IMR-90 (cell line): ENCODE data around the gene TMEM97. TPM values are rescaled to one million over a fixed set of nuclear protein-coding genes. Genes with fewer than 3 reads are reported as not detected.

ENCODE experiments used
- ATAC-seq: fragments of 200-7000 bp; cut with Tn5 transposase; 2 replicates; pipeline ENCODE4 v1.9.1; 2020; ENCODE audit warnings: low read depth, mild to moderate bottlenecking, moderate library complexity
- BruUV-seq: library from RNA; stranded (reverse); fragments of 400-500 nt; replicated peaks from 2 replicates; lab custom pipeline; 2021; lab: Mats Ljungman, UMichigan
- CTCF ChIA-PET: fragments of 300-600 bp; formaldehyde crosslinking; extraction: SDS; loops from one replicate; lab custom pipeline; 2021; ENCODE audit warnings: antibody characterized with exemption; lab: Yijun Ruan, JAX
- POLR2A ChIA-PET: fragments of 300-600 bp; sonication (Branson Sonifier 250); formaldehyde crosslinking; loops from one replicate; lab custom pipeline; 2022; ENCODE audit warnings: antibody characterized with exemption; ENCODE audit not compliant: unreplicated experiment; lab: Charles Lee
- DNase-seq: peaks from one replicate; pipeline ENCODE4 v3.0.0; 2013
- H2AFZ ChIP-seq: replicated peaks from 2 replicates; pipeline ENCODE3; 2013; ENCODE audit warnings: low read length, mild to moderate bottlenecking; ENCODE audit not compliant: poor library complexity
- H2AK5ac ChIP-seq: 2 replicates; pipeline ENCODE4 v1.6.1; 2013; ENCODE audit warnings: low read depth, low read length, inconsistent platforms
- H2AK9ac ChIP-seq: replicated peaks from 2 replicates; pipeline ENCODE3; 2013; ENCODE audit warnings: mild to moderate bottlenecking, low read depth, low read length, moderate library complexity; ENCODE audit not compliant: poor library complexity
- H2BK120ac ChIP-seq: 2 replicates; pipeline ENCODE4 v1.6.1; 2013; ENCODE audit warnings: low read depth, low read length, inconsistent platforms
- H2BK15ac ChIP-seq: 3 replicates; pipeline ENCODE4 v1.6.1; 2013; ENCODE audit warnings: low read depth, low read length, inconsistent platforms
- H2BK20ac ChIP-seq: 2 replicates; pipeline ENCODE4 v1.6.1; 2013; ENCODE audit warnings: low read depth, mild to moderate bottlenecking, inconsistent platforms, low read length, moderate library complexity
- H2BK5ac ChIP-seq: 2 replicates; pipeline ENCODE4 v1.6.1; 2013; ENCODE audit warnings: mild to moderate bottlenecking, low read depth, low read length, inconsistent platforms; ENCODE audit not compliant: poor library complexity, severe bottlenecking
- H3K14ac ChIP-seq: replicated peaks from 2 replicates; pipeline ENCODE4 v1.6.1; 2013; ENCODE audit warnings: low read depth, low read length, inconsistent platforms
- H3K18ac ChIP-seq: 2 replicates; pipeline ENCODE4 v1.6.1; 2013; ENCODE audit warnings: low read depth, low read length, control low read depth
- H3K23ac ChIP-seq: 2 replicates; pipeline ENCODE4 v1.6.1; 2013; ENCODE audit warnings: low read depth, low read length, inconsistent platforms
- H3K27ac ChIP-seq: 2 replicates; pipeline ENCODE4 v1.5.1; 2013; ENCODE audit warnings: mild to moderate bottlenecking, control low read depth, low read length; ENCODE audit not compliant: insufficient read depth
- H3K27me3 ChIP-seq: 2 replicates; pipeline ENCODE4 v1.6.1; 2013; ENCODE audit warnings: low read length; ENCODE audit not compliant: control insufficient read depth, insufficient read depth
- H3K36me3 ChIP-seq: 2 replicates; pipeline ENCODE4 v1.6.1; 2013; ENCODE audit warnings: low read length, mixed read lengths; ENCODE audit not compliant: control insufficient read depth, insufficient read depth
- H3K4ac ChIP-seq: 2 replicates; pipeline ENCODE4 v1.6.1; 2013; ENCODE audit warnings: low read depth, low read length, inconsistent platforms
- H3K4me1 ChIP-seq: 2 replicates; pipeline ENCODE4 v1.6.1; 2013; ENCODE audit warnings: low read length, mixed read lengths; ENCODE audit not compliant: control insufficient read depth, insufficient read depth
- H3K4me2 ChIP-seq: 2 replicates; pipeline ENCODE4 v1.6.1; 2013; ENCODE audit warnings: low read depth, mild to moderate bottlenecking, control low read depth, low read length, moderate library complexity
- H3K4me3 ChIP-seq: 2 replicates; pipeline ENCODE4 v1.5.1; 2013; ENCODE audit warnings: low read depth, mild to moderate bottlenecking, control low read depth, low read length, moderate library complexity; ENCODE audit not compliant: insufficient read depth
- H3K56ac ChIP-seq: 2 replicates; pipeline ENCODE4 v1.6.1; 2013; ENCODE audit warnings: low read length, inconsistent platforms; ENCODE audit not compliant: insufficient read depth; ENCODE audit errors: extremely low read depth
- H3K79me1 ChIP-seq, 2 experiments: 2 replicates each; pipeline ENCODE4 v1.6.1; 2013; ENCODE audit warnings: low read length in 2 of 2, inconsistent platforms in 1 of 2, low read depth in 1 of 2
- H3K9ac ChIP-seq: 2 replicates; pipeline ENCODE4 v1.6.1; 2013; ENCODE audit warnings: low read depth, low read length, control low read depth
- H3K9me1 ChIP-seq: 2 replicates; pipeline ENCODE4 v1.6.1; 2013; ENCODE audit warnings: low read length, inconsistent platforms; ENCODE audit not compliant: insufficient read depth
- H3K9me3 ChIP-seq: 2 replicates; pipeline ENCODE4 v1.6.1; 2013; ENCODE audit warnings: low read length; ENCODE audit not compliant: control insufficient read depth, insufficient read depth
- H4K20me1 ChIP-seq: 2 replicates; pipeline ENCODE4 v1.6.1; 2013; ENCODE audit warnings: low read length, inconsistent platforms; ENCODE audit not compliant: insufficient read depth
- H4K5ac ChIP-seq: 2 replicates; pipeline ENCODE4 v1.6.1; 2013; ENCODE audit warnings: mild to moderate bottlenecking, low read depth, low read length, control low read depth
- H4K8ac ChIP-seq, 2 experiments: 2 replicates each; pipeline ENCODE4 v1.6.1; 2013; ENCODE audit warnings: low read depth in 2 of 2, low read length in 2 of 2, control low read depth in 1 of 2, inconsistent platforms in 1 of 2
- H4K91ac ChIP-seq: 2 replicates; pipeline ENCODE4 v1.6.1; 2013; ENCODE audit warnings: low read depth, low read length, inconsistent platforms; ENCODE audit not compliant: insufficient read depth
- BHLHE40 ChIP-seq: fragments of 150-350 bp; IDR thresholded peaks from 2 replicates; pipeline ENCODE4 v1.6.1; 2016; ENCODE audit warnings: mild to moderate bottlenecking, low read depth, low read length
- CEBPB ChIP-seq: IDR thresholded peaks from 2 replicates; pipeline ENCODE4 v1.6.1; 2012; ENCODE audit warnings: low read depth, low read length, improper control_type of control experiment
- CHD1 ChIP-seq: IDR thresholded peaks from 2 replicates; pipeline ENCODE4 v1.6.1; 2012; ENCODE audit warnings: low read depth, low read length, improper control_type of control experiment
- CTCF ChIP-seq: conservative IDR thresholded peaks from 2 replicates; pipeline ENCODE4 v1.5.1; 2012; ENCODE audit warnings: mild to moderate bottlenecking, low read depth, low read length, improper control_type of control experiment
- ELK1 ChIP-seq: fragments of 150-350 bp; IDR thresholded peaks from 2 replicates; pipeline ENCODE4 v1.6.1; 2016; ENCODE audit warnings: low read depth, mild to moderate bottlenecking, low read length, moderate library complexity, borderline replicate concordance
- FOS ChIP-seq: fragments of 150-350 bp; IDR thresholded peaks from 2 replicates; pipeline ENCODE4 v1.6.1; 2016; ENCODE audit warnings: low read depth, low read length
- MAFK ChIP-seq: IDR thresholded peaks from 2 replicates; pipeline ENCODE4 v1.6.1; 2012; ENCODE audit warnings: low read depth, low read length, improper control_type of control experiment
- MAZ ChIP-seq: IDR thresholded peaks from 2 replicates; pipeline ENCODE4 v1.6.1; 2012; ENCODE audit warnings: low read depth, mild to moderate bottlenecking, low read length, improper control_type of control experiment, moderate library complexity, borderline replicate concordance
- MXI1 ChIP-seq: IDR thresholded peaks from 2 replicates; pipeline ENCODE4 v1.6.1; 2012; ENCODE audit warnings: low read depth, mild to moderate bottlenecking, low read length, moderate library complexity, borderline replicate concordance
- NFE2L2 ChIP-seq: fragments of 150-350 bp; IDR thresholded peaks from 2 replicates; pipeline ENCODE4 v1.6.1; 2016; ENCODE audit warnings: low read depth, mild to moderate bottlenecking, low read length
- POLR2A ChIP-seq: IDR thresholded peaks from 2 replicates; pipeline ENCODE4 v1.6.1; 2012; ENCODE audit warnings: mild to moderate bottlenecking, low read depth, low read length
- RAD21 ChIP-seq: IDR thresholded peaks from 2 replicates; pipeline ENCODE4 v1.6.1; 2012; ENCODE audit warnings: low read length, improper control_type of control experiment
- RCOR1 ChIP-seq: IDR thresholded peaks from 2 replicates; pipeline ENCODE4 v1.6.1; 2012; ENCODE audit warnings: mild to moderate bottlenecking, low read length, improper control_type of control experiment; ENCODE audit not compliant: insufficient replicate concordance
- RFX5 ChIP-seq: IDR thresholded peaks from 2 replicates; pipeline ENCODE4 v1.8.0; 2012; ENCODE audit warnings: low read depth, mild to moderate bottlenecking, low read length, moderate library complexity
- SMC3 ChIP-seq: fragments of 150-350 bp; IDR thresholded peaks from 2 replicates; pipeline ENCODE4 v1.6.1; 2016; ENCODE audit warnings: low read depth, mild to moderate bottlenecking, antibody characterized with exemption, low read length, moderate library complexity
- USF2 ChIP-seq: fragments of 150-350 bp; IDR thresholded peaks from 2 replicates; pipeline ENCODE4 v1.6.1; 2017; ENCODE audit warnings: mild to moderate bottlenecking, antibody characterized with exemption, low read length, low read depth
- WGBS, 2 experiments: methylation state at CpG; one replicate each; pipeline versions ENCODE4 v1.1.5 to v1.1.7; 2013; ENCODE audit warnings: missing lambda C conversion rate in 2 of 2; ENCODE audit not compliant: insufficient read length in 1 of 2; ENCODE audit errors: extremely low coverage in 2 of 2; 5-methylcytosine and 5-hydroxymethylcytosine counted together
- dilution Hi-C: fragments of 300-500 bp; cut with HindIII; formaldehyde crosslinking; loops from one replicate; pipeline ENCODE4 v1.14.3; 2018; ENCODE audit warnings: low sequenced_read_pairs; ENCODE audit not compliant: unreplicated experiment
- in situ Hi-C: fragments of 300-500 bp; cut with MboI; formaldehyde crosslinking; loops from 3 replicates; pipeline ENCODE4 v1.14.3; 2019; ENCODE audit warnings: low sequenced_read_pairs, inconsistent platforms, mixed read lengths
- intact Hi-C: fragments of 100-400 bp; cut with micrococcal nuclease; formaldehyde crosslinking; loops from 2 replicates; pipeline ENCODE4 v1.10.0; 2022
- polyA plus RNA-seq, 3 experiments: library from polyadenylated mRNA; depleted of rRNA; stranded (reverse); fragments of >200 nt; gene quantifications; 2 replicates each; pipeline ENCODE4 v1.2.3, GENCODE V29; 2012; ENCODE audit warnings: low replicate concordance in 1 of 3
- total RNA-seq: library from RNA; depleted of rRNA; stranded (reverse); fragments of >200 nt; gene quantifications from 2 replicates; pipeline ENCODE4 v1.2.3, GENCODE V29; 2012

The TMEM97 gene
- total and polyA plus RNA-seq, 2 of the 4 experiments (the other 2 are of a cell fraction), result 12.3 to 21.3 TPM

DNA sequence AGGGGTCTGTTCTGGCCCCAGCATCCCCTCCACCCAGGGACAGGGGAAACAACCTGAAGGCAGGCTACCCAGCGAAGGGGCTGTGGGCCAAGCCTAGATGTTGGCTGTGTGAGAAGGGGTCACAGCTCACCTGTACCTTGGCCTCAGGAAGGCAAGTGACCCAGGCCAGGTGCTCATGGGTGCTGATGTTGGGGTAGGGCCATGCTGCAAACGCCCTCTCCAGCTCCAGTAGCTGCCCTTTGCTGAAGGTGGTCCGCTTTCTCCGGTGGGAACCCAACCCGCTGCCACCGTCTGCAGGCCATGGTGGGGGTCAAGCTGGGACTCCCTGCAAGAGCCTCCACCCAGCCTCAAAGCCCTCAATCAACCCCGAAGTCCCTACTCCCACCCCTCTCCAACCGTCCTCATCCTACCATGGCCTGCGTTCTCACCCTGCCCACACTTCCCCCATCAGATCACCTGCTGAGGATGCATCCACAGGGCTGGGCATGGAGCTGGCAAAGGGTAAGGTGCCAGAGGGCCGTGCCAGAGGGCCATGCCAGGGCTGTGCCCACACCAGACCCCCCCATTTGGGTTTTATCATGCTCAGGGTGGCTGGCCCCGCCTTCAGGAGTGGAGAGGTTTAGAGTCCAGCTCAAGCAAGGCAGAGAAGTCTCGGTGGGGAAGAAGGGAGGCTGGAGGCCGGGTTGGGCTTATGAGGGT lies 45.8 kb downstream of the TMEM97 start, which contains the start of gene SEBOX:
TSS of gene SEBOX (minus strand) at position 535 of the 699 bp plus-strand sequence. CDS start at position 487, 48 bp downstream.
- Histone ChIP-seq H4K5ac (no peak within 1 kb of the TSS), H4K8ac (no peak within 1 kb of the TSS), H3K4me1 (peaks cover 1% of the 10 kb centered on the region; the same call in 1 of the 2 replicates), H3K9ac (no peak within 1 kb of the TSS), H2AK9ac (no peak within 1 kb of the TSS), H2AK5ac (no peak within 1 kb of the TSS), H2BK20ac (no peak within 1 kb of the TSS), H3K27me3 (no peaks in the 10 kb centered on the region), H3K4me2 (no peak within 1 kb of the TSS), H3K27ac (no peak within 1 kb of the TSS), H3K9me3 (no peaks in the 10 kb centered on the region), H4K91ac (no peak within 1 kb of the TSS), H3K18ac (no peak within 1 kb of the TSS), H3K56ac (no peak within 1 kb of the TSS), H2AFZ (no peak within 1 kb of the TSS), H3K9me1 (peaks cover 2% of the 10 kb centered on the region; the same call in 1 of the 2 replicates), H2BK5ac (no peak within 1 kb of the TSS), H3K4me3 (no peak within 1 kb of the TSS), H2BK120ac (no peak within 1 kb of the TSS), H3K23ac (no peak within 1 kb of the TSS), H4K20me1 (no peaks in the 10 kb centered on the region; the same call in 1 of the 2 replicates), H3K4ac (no peak within 1 kb of the TSS), H3K36me3 (peaks cover 23% of the 10 kb centered on the region), H3K14ac (no peak within 1 kb of the TSS), H2BK15ac (no peak within 1 kb of the TSS), H3K79me1 (no peaks in the 10 kb centered on the region; a peak in 2 of 4 replicates)
- ChIA-PET POLR2A (no interaction called here), CTCF (no interaction called here)
- dilution Hi-C loops (no loop called here), intact Hi-C loops (no loop called here), in situ Hi-C loops (no loop called here)
- no peak for DNase-seq
- TF ChIP-seq MAZ (no peak), RAD21 (no peak), CEBPB (no peak), CTCF (no peak), RFX5 (no peak), BHLHE40 (no peak), POLR2A (no peak), MAFK (no peak), RCOR1 (no peak), USF2 (no peak), NFE2L2 (no peak), FOS (no peak), CHD1 (no peak), SMC3 (no peak), MXI1 (no peak), ELK1 (no peak)
- 49% methylated on average over 2 of the region's 13 CpGs; no CpG with 5 or more reads in 1 of the 2 experiments for WGBS, 2 experiments
- BruUV-seq, result no TSS peak
- no peak for ATAC-seq
